Epidermal melanocyte (primary cell): Measurements from ENCODE around the gene SIX1.

Experiments used
- DNase-seq: peaks from one replicate; pipeline ENCODE4 v3.0.0; 2011; ENCODE audit warnings: low spot score; ENCODE audit not compliant: insufficient read length

SIX1 gene

GRCh38 chr14:60648934-60649874, at the start of gene SIX1:
Gene SIX1 (minus strand): TSS chr14:60649477. CDS start chr14:60649189, 288 bp downstream.
- peak; percentile 91 for DNase-seq

DNA sequence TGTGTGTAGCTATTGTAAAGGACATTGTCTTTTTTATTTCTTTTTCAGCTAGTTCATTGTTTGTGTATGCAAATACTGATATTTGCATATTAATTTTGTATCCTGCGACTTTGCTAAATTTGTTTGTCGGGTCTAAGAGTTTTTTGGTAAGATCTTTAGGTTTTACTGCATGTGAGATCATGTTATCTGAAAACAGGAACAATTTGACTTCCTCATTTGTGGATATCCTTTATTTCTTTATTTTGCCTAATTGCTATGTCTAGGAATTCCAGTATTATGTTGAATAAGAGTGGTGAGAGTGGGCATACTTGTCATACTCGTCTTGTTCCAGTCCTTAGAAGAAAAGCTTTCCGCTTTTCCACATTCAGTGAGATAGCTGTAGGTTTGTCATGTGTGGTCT, 46.0 kb upstream of the SIX1 start:
- no peak for DNase-seq

DNA sequence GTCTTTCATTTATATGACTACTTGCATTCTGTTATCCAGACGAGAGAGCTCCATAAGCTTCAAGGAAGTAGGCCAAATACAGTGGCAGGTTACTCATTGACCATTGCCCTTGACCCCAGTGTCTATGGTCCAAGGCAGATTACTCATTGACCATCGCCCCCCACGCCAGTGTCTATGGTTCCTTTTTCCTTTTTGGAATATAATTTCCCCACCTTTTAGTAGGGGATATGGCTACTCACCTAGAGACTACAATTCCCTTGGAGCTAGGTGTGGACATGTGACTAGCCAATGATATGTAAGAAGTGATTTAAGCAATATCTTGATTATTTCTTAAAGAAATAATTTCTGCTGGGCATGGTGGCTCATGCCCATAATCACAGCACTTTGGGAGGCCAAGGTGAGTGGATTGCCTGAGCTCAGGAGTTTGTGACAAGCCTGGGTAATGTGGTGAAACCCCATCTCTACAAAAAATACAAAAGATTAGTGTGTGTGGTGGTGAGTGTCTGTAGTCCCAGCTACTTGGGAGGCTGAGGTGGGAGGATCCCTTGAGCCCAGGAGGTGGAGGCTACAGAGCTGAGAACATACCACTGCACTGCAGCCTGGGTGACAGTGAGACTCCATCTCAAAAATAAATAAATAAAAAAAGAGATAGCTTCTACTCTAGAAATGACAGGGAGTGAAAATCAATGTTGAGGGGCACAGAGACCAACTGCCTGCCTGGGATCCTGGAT, 42.3 kb upstream of the SIX1 start:
- DNase-seq, result no peak

GRCh38 chr14:60686865-60687264, 37.6 kb upstream of the SIX1 start:
- no peak for DNase-seq

- no peak for DNase-seq
These were observed 34.9 kb upstream of the SIX1 start for GRCh38 chr14:60684203-60684602.

GRCh38 chr14:60681271-60681670, 32.0 kb upstream of the SIX1 start:
- no peak for DNase-seq

DNA sequence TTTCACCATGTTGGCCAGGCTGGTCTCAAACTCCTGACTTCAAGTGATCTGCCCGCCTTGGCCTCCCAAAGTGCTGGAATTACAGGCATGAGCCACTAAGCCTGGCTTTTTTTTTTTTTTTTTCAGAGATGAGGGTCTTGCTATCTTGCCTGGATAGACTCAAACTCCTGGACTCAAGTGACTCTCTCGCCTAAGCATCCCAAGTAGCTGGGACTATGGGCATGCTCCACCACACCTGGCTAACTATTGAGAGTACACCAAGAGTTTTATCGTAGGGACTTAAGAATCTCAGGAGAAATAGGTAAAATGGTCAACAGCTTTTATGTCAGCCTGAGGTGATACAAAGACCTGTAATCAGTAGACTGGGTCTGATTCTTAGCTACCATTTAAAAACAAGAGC, 31.2 kb upstream of the SIX1 start:
- no peak for DNase-seq

- DNase-seq, result no peak
These were observed 30.4 kb upstream of the SIX1 start for GRCh38 chr14:60679566-60680258.

GRCh38 chr14:60677701-60678100, 28.4 kb upstream of the SIX1 start:
- DNase-seq, result no peak

- DNase-seq, result no peak
These were observed 21.7 kb upstream of the SIX1 start for GRCh38 chr14:60670989-60671388.

- DNase-seq, result no peak
These were observed 19.3 kb upstream of the SIX1 start for GRCh38 chr14:60668431-60669112.

GRCh38 chr14:60665177-60665550, 15.9 kb upstream of the SIX1 start:
- no peak for DNase-seq

GRCh38 chr14:60662982-60663381, 13.7 kb upstream of the SIX1 start:
- no peak for DNase-seq

DNA sequence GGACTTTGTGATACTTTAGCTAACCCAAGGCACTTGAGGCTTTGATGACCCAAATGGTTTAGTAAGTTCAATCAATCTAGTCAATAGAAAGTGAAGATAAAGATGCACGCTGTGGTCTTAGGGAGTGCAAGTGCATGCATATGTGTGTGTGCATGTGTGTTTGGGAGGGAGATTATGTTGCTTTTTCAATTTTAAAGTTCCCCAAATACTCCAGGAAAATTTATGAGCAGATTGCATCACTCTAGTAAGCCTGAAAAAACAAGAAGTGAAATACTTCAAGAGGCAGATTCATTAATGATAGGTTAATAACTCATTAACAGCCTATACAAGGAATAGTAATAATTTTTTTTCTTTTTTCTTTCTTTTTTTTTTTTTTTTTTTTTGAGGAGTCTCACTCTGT, 12.4 kb upstream of the SIX1 start:
- DNase-seq, result no peak

- no peak for DNase-seq
These were observed 9.8 kb upstream of the SIX1 start for GRCh38 chr14:60658909-60659585.

DNA sequence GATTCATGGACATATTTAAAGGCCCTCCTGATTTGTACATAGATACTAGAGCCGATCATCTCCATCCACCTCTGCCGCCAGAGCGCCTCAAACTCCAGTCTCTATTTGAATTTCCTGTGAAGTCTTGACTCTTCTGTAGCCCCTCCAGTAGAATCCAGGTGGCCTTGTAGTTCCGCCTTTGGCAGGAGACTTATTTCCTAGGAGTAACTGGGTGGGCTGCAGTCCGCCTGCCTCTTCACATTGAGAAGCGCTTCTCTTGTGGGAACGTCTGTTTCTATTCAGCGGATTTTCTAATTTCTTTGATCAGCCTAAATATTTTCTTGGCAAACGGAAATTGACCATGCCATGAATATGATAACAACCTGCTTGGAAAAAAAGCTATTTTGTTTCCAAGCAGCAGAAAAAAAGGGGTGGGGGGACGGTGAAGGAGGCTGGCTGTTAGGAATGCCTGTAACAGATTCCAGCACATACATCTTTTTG, 9.0 kb upstream of the SIX1 start:
- DNase-seq, result no peak

- DNase-seq, result no peak
These were observed 8.4 kb upstream of the SIX1 start for GRCh38 chr14:60657456-60658210.

- DNase-seq, result no peak
These were observed 7.6 kb upstream of the SIX1 start for GRCh38 chr14:60656686-60657455.
